ENCODE data around the gene ALG1L2. TPM values are rescaled to one million over a fixed set of nuclear protein-coding genes. Genes with fewer than 3 reads are reported as not detected.
"Not testable (repeated sequence)": the region's sequence is repeated elsewhere in the genome, so short reads cannot be mapped to it uniquely, and the experiment has no call there.

Gene ALG1L2
- polyA plus RNA-seq, 1 donor from 2014 or later: not detected

- not testable (repeated sequence) for H3K36me3 ChIP-seq (ENCODE audit: insufficient read depth, low read length); H4K20me1 ChIP-seq (ENCODE audit: insufficient read depth); H3F3A ChIP-seq (ENCODE audit: insufficient read depth, low read length, poor library complexity, severe bottlenecking); H3K27me3 ChIP-seq (ENCODE audit: insufficient read depth, low read depth, low read length); H3K27ac ChIP-seq (ENCODE audit: low read length); H3K4me2 ChIP-seq (ENCODE audit: low read length); H2AFZ ChIP-seq (ENCODE audit: low read depth, low read length); H3K9ac ChIP-seq (ENCODE audit: low read length); H3K9me2 ChIP-seq (ENCODE audit: insufficient read depth, low read length); H3K4me3 ChIP-seq (ENCODE audit: low read length); H3K9me3 ChIP-seq (ENCODE audit: low read length); H3K79me2 ChIP-seq (replicated peaks; ENCODE audit: insufficient read depth, low read length)
These were observed 9.1 kb downstream of the ALG1L2 start for GRCh38 chr3:130090681-130091080.

- no peaks in the 10 kb centered on the region for H3K36me3 ChIP-seq (ENCODE audit: insufficient read depth, low read length)
- H3K9me3 ChIP-seq (ENCODE audit: low read length): no peaks in the 10 kb centered on the region
- no peak for TF ChIP-seq EZH2 (IDR thresholded peaks at IDR 0.05; ENCODE audit: borderline replicate concordance, insufficient read depth, low read length, poor library complexity, severe bottlenecking)
- no peak for TF ChIP-seq SMC3 (conservative IDR thresholded peaks at IDR 0.05; ENCODE audit: poor library complexity)
- no peak for TF ChIP-seq TAF1 (IDR thresholded peaks at IDR 0.05; ENCODE audit: low read depth)
- TF ChIP-seq CTCF (IDR thresholded peaks at IDR 0.05; ENCODE audit: poor library complexity, severe bottlenecking): no peak
- no peak for TF ChIP-seq POLR2AphosphoS5 (IDR thresholded peaks at IDR 0.05)
- no peak for TF ChIP-seq MXI1 (conservative IDR thresholded peaks at IDR 0.05; ENCODE audit: poor library complexity, severe bottlenecking)
- TF ChIP-seq EP300 (conservative IDR thresholded peaks at IDR 0.05; ENCODE audit: poor library complexity, severe bottlenecking): no peak
- no peak for TF ChIP-seq REST (IDR thresholded peaks at IDR 0.05; ENCODE audit: borderline replicate concordance)
- H3K9ac ChIP-seq (ENCODE audit: low read length): no peak overlapping the region
- no peaks in the 10 kb centered on the region for H3K27me3 ChIP-seq (ENCODE audit: insufficient read depth, low read depth, low read length)
- no peak overlapping the region for H2AFZ ChIP-seq (ENCODE audit: low read depth, low read length)
- no peaks in the 10 kb centered on the region for H3K79me2 ChIP-seq (replicated peaks; ENCODE audit: insufficient read depth, low read length)
- no peak overlapping the region for H3K4me2 ChIP-seq (ENCODE audit: low read length)
- H4K20me1 ChIP-seq (ENCODE audit: insufficient read depth): no peaks in the 10 kb centered on the region
- no peak overlapping the region for H3K27ac ChIP-seq (ENCODE audit: low read length)
- H3K4me3 ChIP-seq (ENCODE audit: low read length): no peak overlapping the region
- no peaks in the 10 kb centered on the region for H3F3A ChIP-seq (ENCODE audit: insufficient read depth, low read length, poor library complexity, severe bottlenecking)
- no peaks in the 10 kb centered on the region for H3K9me2 ChIP-seq (ENCODE audit: insufficient read depth, low read length)
These were observed 10.3 kb downstream of the ALG1L2 start for GRCh38 chr3:130091958-130092357.

GRCh38 chr3:130093741-130094391 is 12.2 kb downstream of the ALG1L2 start:
- no peak overlapping the region for H3K4me2 ChIP-seq (ENCODE audit: low read length)
- no peaks in the 10 kb centered on the region for H4K20me1 ChIP-seq (ENCODE audit: insufficient read depth)
- TF ChIP-seq MXI1 (conservative IDR thresholded peaks at IDR 0.05; ENCODE audit: poor library complexity, severe bottlenecking): no peak
- no peak for TF ChIP-seq TAF1 (IDR thresholded peaks at IDR 0.05; ENCODE audit: low read depth)
- no peak for TF ChIP-seq POLR2AphosphoS5 (IDR thresholded peaks at IDR 0.05)
- TF ChIP-seq RAD21 (conservative IDR thresholded peaks at IDR 0.05): no peak
- TF ChIP-seq EP300 (conservative IDR thresholded peaks at IDR 0.05; ENCODE audit: poor library complexity, severe bottlenecking): no peak
- no peak for TF ChIP-seq SMC3 (conservative IDR thresholded peaks at IDR 0.05; ENCODE audit: poor library complexity)
- H3F3A ChIP-seq (ENCODE audit: insufficient read depth, low read length, poor library complexity, severe bottlenecking): no peaks in the 10 kb centered on the region
- H3K27ac ChIP-seq (ENCODE audit: low read length): no peak overlapping the region
- no peaks in the 10 kb centered on the region for H3K9me2 ChIP-seq (ENCODE audit: insufficient read depth, low read length)
- no peaks in the 10 kb centered on the region for H3K27me3 ChIP-seq (ENCODE audit: insufficient read depth, low read depth, low read length)
- H3K36me3 ChIP-seq (ENCODE audit: insufficient read depth, low read length): no peaks in the 10 kb centered on the region
- no peak overlapping the region for H2AFZ ChIP-seq (ENCODE audit: low read depth, low read length)
- no peak overlapping the region for H3K4me3 ChIP-seq (ENCODE audit: low read length)
- H3K9me3 ChIP-seq (ENCODE audit: low read length): no peaks in the 10 kb centered on the region
- H3K9ac ChIP-seq (ENCODE audit: low read length): no peak overlapping the region
- H3K79me2 ChIP-seq (replicated peaks; ENCODE audit: insufficient read depth, low read length): no peaks in the 10 kb centered on the region

- H4K20me1 ChIP-seq (ENCODE audit: insufficient read depth); H3K79me2 ChIP-seq (replicated peaks; ENCODE audit: insufficient read depth, low read length); H3K36me3 ChIP-seq (ENCODE audit: insufficient read depth, low read length); H3K4me3 ChIP-seq (ENCODE audit: low read length); H3F3A ChIP-seq (ENCODE audit: insufficient read depth, low read length, poor library complexity, severe bottlenecking); H3K27me3 ChIP-seq (ENCODE audit: insufficient read depth, low read depth, low read length); H2AFZ ChIP-seq (ENCODE audit: low read depth, low read length); H3K27ac ChIP-seq (ENCODE audit: low read length); H3K9ac ChIP-seq (ENCODE audit: low read length); H3K4me2 ChIP-seq (ENCODE audit: low read length); H3K9me3 ChIP-seq (ENCODE audit: low read length); H3K9me2 ChIP-seq (ENCODE audit: insufficient read depth, low read length): not testable (repeated sequence)
These were observed 12.9 kb downstream of the ALG1L2 start for GRCh38 chr3:130094491-130094941.

- H3K4me3 ChIP-seq (ENCODE audit: low read length); H3K9ac ChIP-seq (ENCODE audit: low read length); H3K27ac ChIP-seq (ENCODE audit: low read length); H3K79me2 ChIP-seq (replicated peaks; ENCODE audit: insufficient read depth, low read length); H3K9me2 ChIP-seq (ENCODE audit: insufficient read depth, low read length); H3K4me2 ChIP-seq (ENCODE audit: low read length); H3K36me3 ChIP-seq (ENCODE audit: insufficient read depth, low read length); H3K27me3 ChIP-seq (ENCODE audit: insufficient read depth, low read depth, low read length); H3F3A ChIP-seq (ENCODE audit: insufficient read depth, low read length, poor library complexity, severe bottlenecking); H3K9me3 ChIP-seq (ENCODE audit: low read length); H4K20me1 ChIP-seq (ENCODE audit: insufficient read depth); H2AFZ ChIP-seq (ENCODE audit: low read depth, low read length): not testable (repeated sequence)
These were observed 14.2 kb downstream of the ALG1L2 start for GRCh38 chr3:130095858-130096257.

Measured in neural cell (in vitro differentiated cells).